Measurements from ENCODE around the gene CPEB3.

DNA sequence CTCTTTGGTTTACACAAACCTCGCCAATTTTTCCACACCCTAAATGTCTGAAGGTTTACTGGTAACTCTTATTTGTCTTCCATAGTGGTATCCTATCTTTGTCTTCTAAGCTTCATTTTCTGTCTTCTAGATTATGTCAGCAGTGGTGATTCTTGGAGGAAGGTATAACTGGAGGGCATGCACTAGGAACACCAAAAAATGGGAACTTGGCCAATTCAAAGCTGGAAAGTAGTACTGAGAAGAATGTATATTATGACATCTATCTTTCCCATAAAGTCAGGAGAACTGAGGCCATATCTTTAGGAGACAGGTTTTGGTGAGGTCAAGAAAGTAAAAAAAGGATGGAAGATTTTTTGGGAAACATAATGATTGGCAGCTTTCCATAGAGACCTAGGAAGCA, 113.3 kb downstream of the CPEB3 start:
- TF ChIP-seq, protein P1, sequence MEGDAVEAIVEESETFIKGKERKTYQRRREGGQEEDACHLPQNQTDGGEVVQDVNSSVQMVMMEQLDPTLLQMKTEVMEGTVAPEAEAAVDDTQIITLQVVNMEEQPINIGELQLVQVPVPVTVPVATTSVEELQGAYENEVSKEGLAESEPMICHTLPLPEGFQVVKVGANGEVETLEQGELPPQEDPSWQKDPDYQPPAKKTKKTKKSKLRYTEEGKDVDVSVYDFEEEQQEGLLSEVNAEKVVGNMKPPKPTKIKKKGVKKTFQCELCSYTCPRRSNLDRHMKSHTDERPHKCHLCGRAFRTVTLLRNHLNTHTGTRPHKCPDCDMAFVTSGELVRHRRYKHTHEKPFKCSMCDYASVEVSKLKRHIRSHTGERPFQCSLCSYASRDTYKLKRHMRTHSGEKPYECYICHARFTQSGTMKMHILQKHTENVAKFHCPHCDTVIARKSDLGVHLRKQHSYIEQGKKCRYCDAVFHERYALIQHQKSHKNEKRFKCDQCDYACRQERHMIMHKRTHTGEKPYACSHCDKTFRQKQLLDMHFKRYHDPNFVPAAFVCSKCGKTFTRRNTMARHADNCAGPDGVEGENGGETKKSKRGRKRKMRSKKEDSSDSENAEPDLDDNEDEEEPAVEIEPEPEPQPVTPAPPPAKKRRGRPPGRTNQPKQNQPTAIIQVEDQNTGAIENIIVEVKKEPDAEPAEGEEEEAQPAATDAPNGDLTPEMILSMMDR (conservative IDR thresholded peaks at IDR 0.05) = no peak
- no peak for TF ChIP-seq ZFX (IDR thresholded peaks at IDR 0.05)
